ENCODE data around the gene DOHH.
"Not testable (repeated sequence)": the region's sequence is repeated elsewhere in the genome, so short reads cannot be mapped to it uniquely, and the experiment has no call there.

Gene DOHH

DNA sequence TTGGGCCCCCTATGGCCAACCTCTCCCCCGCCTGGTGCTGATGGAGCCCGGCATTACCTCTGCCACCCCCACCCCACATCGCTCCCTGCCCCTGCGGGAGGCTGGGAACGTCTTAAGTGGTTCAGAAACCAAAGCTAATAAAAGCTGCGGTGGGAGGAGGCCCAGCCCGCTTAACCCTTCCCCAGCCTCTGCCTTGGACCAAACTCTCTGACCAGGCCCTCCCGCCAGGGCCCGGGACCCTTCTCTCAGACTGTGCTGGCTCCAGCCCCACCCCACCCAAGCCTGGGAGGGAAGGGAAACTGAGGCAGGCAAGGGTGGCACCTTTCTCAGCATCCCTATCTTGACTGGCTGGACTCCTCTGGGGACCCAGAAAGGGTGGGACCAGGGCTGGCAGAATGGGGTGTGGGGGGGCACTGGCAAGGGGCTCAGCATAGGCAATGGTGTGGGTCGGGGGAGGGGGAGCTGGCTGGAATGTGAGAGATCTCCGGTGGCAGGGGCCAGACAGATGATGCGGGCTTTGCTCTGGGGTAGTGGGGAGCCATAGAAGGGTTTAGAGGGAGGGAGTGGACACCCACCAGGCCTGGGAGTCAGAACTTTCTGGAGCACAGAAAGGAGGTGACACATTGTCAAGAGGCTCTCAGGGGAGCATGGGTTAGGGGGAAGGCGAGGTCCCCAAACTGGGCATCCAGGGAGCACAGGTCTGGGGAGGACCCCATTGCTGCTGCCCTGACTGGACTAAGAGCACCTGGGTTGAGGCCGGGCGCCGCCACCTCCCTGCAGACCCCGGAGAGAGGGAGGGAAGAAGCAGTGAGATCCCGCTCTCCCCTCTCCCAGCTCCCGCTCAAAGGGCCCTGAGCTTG lies 42.0 kb downstream of the DOHH start:
- no peak overlapping the region for H3K4me3 Mint-ChIP-seq
- H3K4me1 Mint-ChIP-seq (ENCODE audit: low read depth) = no peaks in the 10 kb centered on the region
- no peaks in the 10 kb centered on the region for H3K9me3 Mint-ChIP-seq
- no peaks in the 10 kb centered on the region for H3K27me3 Mint-ChIP-seq
- H3K36me3 Mint-ChIP-seq (ENCODE audit: low read depth) = peaks cover 4% of the 10 kb centered on the region
- H3K27ac Mint-ChIP-seq = no peak overlapping the region

GRCh38 chr19:3457528-3458228 lies 42.8 kb downstream of the DOHH start:
- Mint-ChIP-seq H3K27ac (no peak overlapping the region), H3K4me3 (no peak overlapping the region), H3K4me1 (ENCODE audit: low read depth) (no peaks in the 10 kb centered on the region), H3K27me3 (no peaks in the 10 kb centered on the region), H3K36me3 (ENCODE audit: low read depth) (peaks cover 4% of the 10 kb centered on the region), H3K9me3 (no peaks in the 10 kb centered on the region)

- peaks cover 4% of the 10 kb centered on the region for H3K36me3 Mint-ChIP-seq (ENCODE audit: low read depth)
- no peak overlapping the region for H3K4me3 Mint-ChIP-seq
- H3K27me3 Mint-ChIP-seq = no peaks in the 10 kb centered on the region
- no peak overlapping the region for H3K27ac Mint-ChIP-seq
- H3K4me1 Mint-ChIP-seq (ENCODE audit: low read depth) = no peaks in the 10 kb centered on the region
- no peaks in the 10 kb centered on the region for H3K9me3 Mint-ChIP-seq
Observed at GRCh38 chr19:3456925-3457527, 43.4 kb downstream of the DOHH start.

DNA sequence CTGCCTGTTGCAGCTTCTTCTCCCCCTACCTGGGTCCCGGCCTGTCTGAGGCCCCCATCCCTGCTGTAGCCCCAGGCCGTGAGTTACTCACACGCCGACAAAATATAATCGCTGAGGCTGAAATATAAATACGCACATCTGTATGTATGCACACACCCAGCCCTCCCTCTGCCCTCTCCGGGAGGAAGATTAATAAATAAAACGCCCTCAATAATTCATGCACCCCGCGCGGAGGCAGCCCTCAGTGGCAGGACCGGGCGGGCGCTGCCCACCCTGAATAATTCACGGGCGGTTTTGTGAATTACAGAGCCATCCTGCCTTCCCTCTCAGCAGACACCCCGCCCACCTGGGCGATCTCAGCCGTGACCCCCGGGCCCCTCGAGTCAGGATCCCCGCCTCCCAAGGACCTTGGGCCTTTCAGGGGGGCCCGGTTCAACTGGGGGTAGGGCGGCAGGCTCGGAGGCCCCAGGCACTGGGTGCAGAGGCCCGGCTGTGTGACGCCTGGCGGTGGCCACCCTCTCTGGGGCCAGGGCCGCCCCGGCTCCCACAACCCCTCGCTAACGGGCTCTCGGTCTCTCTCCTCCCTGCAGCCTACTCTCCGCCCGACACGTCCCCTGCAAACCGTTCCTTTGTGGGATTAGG lies 44.4 kb downstream of the DOHH start:
- Mint-ChIP-seq H3K36me3 (ENCODE audit: low read depth) (peaks cover 6% of the 10 kb centered on the region), H3K27me3 (no peaks in the 10 kb centered on the region), H3K9me3 (no peaks in the 10 kb centered on the region), H3K4me3 (no peak overlapping the region), H3K4me1 (ENCODE audit: low read depth) (no peaks in the 10 kb centered on the region), H3K27ac (no peak overlapping the region)

DNA sequence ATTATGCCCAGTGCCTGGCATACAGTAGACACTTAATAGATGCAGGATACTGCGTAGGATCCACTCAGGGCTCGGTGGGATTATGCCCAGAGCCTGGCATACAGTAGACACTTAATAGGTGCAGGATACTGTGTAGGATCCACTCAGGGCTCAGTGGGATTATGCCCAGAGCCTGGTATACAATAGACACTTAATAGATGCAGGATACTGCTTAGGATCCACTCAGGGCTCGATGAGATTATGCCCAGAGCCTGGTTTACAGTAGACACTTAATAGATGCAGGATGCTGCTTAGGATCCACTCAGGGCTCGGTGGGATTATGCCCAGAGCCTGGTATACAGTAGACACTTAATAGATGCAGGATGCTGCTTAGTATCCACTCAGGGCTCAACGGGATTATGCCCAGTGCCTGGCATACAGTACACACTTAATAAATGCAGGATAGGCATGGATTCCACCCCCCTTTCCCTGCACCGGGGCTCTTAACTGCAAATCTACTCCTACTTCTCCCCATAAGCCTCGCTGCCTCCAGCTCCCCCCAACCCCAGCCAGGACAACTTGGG lies 45.0 kb downstream of the DOHH start:
- Mint-ChIP-seq H3K4me3 (no peak overlapping the region), H3K4me1 (ENCODE audit: low read depth) (no peaks in the 10 kb centered on the region), H3K9me3 (no peaks in the 10 kb centered on the region), H3K36me3 (ENCODE audit: low read depth) (peaks cover 12% of the 10 kb centered on the region), H3K27me3 (no peaks in the 10 kb centered on the region), H3K27ac (no peak overlapping the region)

GRCh38 chr19:3454656-3455392 lies 45.6 kb downstream of the DOHH start:
- Mint-ChIP-seq H3K36me3 (ENCODE audit: low read depth) (peaks cover 12% of the 10 kb centered on the region), H3K9me3 (no peaks in the 10 kb centered on the region), H3K4me3 (no peak overlapping the region), H3K4me1 (ENCODE audit: low read depth) (no peaks in the 10 kb centered on the region), H3K27ac (no peak overlapping the region), H3K27me3 (no peaks in the 10 kb centered on the region)

GRCh38 chr19:3453840-3454239 lies 46.6 kb downstream of the DOHH start:
- no peak overlapping the region for H3K27ac Mint-ChIP-seq
- no peaks in the 10 kb centered on the region for H3K27me3 Mint-ChIP-seq
- H3K4me1 Mint-ChIP-seq (ENCODE audit: low read depth) = no peaks in the 10 kb centered on the region
- no peak overlapping the region for H3K4me3 Mint-ChIP-seq
- peaks cover 12% of the 10 kb centered on the region for H3K36me3 Mint-ChIP-seq (ENCODE audit: low read depth)
- no peaks in the 10 kb centered on the region for H3K9me3 Mint-ChIP-seq

- not testable (repeated sequence) for H3K27ac Mint-ChIP-seq; H3K4me3 Mint-ChIP-seq; H3K27me3 Mint-ChIP-seq; H3K9me3 Mint-ChIP-seq; H3K4me1 Mint-ChIP-seq (ENCODE audit: low read depth)
- H3K36me3 Mint-ChIP-seq (ENCODE audit: low read depth) = peaks cover 12% of the 10 kb centered on the region
Observed at GRCh38 chr19:3452942-3453214, 47.6 kb downstream of the DOHH start.

DNA sequence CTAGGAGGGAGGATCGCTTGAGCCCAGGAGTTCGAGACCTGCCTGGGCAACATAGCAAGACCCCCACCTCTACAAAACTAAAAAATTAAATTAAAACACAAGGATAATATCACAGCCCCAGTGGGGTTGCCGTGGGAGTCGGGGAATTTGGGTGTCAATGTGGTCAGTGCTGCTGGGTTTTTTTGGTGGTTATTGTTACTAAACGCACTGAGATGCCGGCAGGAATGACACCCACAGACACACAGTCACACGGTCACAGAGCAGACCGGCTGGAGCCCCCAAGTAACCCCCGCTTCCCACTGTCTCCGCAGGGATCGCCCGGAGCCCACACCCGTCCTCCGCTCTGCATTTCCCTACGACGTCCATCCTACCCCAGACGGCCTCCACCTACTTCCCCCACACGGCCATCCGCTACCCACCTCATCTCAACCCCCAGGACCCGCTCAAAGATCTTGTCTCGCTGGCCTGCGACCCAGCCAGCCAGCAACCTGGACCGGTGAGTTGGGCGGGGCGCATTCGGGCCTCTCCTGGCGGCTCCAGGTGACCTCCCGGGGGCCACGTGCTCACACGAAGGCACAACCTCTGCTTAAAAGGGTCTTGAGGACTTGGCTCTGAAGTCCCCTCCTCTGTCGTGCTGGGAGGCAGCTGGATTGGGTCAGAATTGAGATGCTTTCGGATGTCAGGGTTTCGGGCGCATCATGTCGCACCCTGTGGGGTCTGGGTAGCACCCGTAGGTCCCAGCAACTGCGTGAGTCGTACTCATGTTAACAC lies 48.1 kb downstream of the DOHH start:
- no peaks in the 10 kb centered on the region for H3K9me3 Mint-ChIP-seq
- no peaks in the 10 kb centered on the region for H3K27me3 Mint-ChIP-seq
- peaks cover 12% of the 10 kb centered on the region for H3K36me3 Mint-ChIP-seq (ENCODE audit: low read depth)
- H3K4me3 Mint-ChIP-seq = no peak overlapping the region
- no peaks in the 10 kb centered on the region for H3K4me1 Mint-ChIP-seq (ENCODE audit: low read depth)
- H3K27ac Mint-ChIP-seq = no peak overlapping the region

GRCh38 chr19:3451451-3451866 lies 49.0 kb downstream of the DOHH start:
- no peaks in the 10 kb centered on the region for H3K4me1 Mint-ChIP-seq (ENCODE audit: low read depth)
- peaks cover 12% of the 10 kb centered on the region for H3K36me3 Mint-ChIP-seq (ENCODE audit: low read depth)
- H3K4me3 Mint-ChIP-seq = no peak overlapping the region
- no peaks in the 10 kb centered on the region for H3K9me3 Mint-ChIP-seq
- no peak overlapping the region for H3K27ac Mint-ChIP-seq
- H3K27me3 Mint-ChIP-seq = no peaks in the 10 kb centered on the region

DNA sequence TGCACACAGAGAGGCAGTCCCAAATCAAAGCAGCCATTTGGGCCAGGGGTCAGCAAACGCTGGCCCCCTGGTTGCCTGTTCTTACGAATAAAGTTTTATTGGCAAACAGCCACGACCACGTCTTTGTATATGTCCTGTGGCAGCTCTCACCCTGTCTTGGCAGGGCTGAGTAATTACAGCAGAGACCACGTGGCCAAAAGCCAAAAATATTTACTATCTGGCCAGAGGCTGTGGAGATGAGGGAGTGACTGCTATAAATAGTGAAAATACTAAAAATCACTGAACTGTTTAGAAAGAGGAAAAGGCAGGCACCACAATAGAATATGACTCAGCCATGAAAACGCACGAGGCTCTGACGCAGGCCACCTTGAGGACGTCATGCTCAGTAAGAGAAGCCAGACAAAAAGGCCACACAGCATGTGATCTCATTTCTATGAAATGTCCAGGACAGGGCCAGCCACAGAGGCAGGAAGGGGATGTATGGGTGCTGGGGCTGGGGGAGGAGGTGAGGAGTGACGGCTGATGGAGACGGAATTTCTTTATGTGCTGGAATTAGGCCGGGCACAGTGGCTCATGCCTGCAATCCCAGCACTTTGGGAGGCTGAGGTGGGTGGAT lies 49.6 kb downstream of the DOHH start:
- no peaks in the 10 kb centered on the region for H3K27me3 Mint-ChIP-seq
- no peak overlapping the region for H3K4me3 Mint-ChIP-seq
- no peaks in the 10 kb centered on the region for H3K4me1 Mint-ChIP-seq (ENCODE audit: low read depth)
- H3K27ac Mint-ChIP-seq = no peak overlapping the region
- H3K36me3 Mint-ChIP-seq (ENCODE audit: low read depth) = peaks cover 12% of the 10 kb centered on the region
- no peaks in the 10 kb centered on the region for H3K9me3 Mint-ChIP-seq

- H3K4me1 Mint-ChIP-seq (ENCODE audit: low read depth) = no peaks in the 10 kb centered on the region
- H3K4me3 Mint-ChIP-seq = no peak overlapping the region
- H3K27ac Mint-ChIP-seq = no peak overlapping the region
Observed at GRCh38 chr19:3448616-3449334, 51.7 kb downstream of the DOHH start.

DNA sequence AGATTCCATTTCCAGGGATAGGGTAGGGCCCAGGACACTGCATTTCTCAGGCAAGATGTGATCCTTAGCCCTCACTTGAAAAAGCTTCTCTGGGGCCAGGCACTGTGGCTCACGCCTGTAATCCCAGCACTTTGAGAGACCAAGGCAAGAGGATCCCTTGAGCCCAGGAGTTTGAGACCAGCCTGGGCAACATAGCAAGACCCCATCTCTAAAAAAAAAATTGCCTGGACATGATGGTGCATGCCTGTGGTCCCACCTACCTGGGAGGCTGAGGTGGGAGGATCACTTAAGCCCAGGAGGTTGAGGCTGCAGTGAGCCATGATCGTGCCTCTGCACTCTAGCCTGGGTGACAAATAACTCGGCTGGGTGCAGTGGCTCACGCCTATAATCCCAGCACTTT lies 53.8 kb downstream of the DOHH start:
- H3K4me1 Mint-ChIP-seq (ENCODE audit: low read depth); H3K27me3 Mint-ChIP-seq; H3K36me3 Mint-ChIP-seq (ENCODE audit: low read depth); H3K9me3 Mint-ChIP-seq; H3K4me3 Mint-ChIP-seq; H3K27ac Mint-ChIP-seq: not testable (repeated sequence)

More at GRCh38 chr19:3448616-3449334, 51.7 kb downstream of the DOHH start:
- Mint-ChIP-seq H3K27me3 (no peaks in the 10 kb centered on the region), H3K36me3 (ENCODE audit: low read depth) (peaks cover 12% of the 10 kb centered on the region), H3K9me3 (no peaks in the 10 kb centered on the region)
